Sigmoid colon (tissue), 4 donors: ENCODE results near the gene SKAP1.

Experiments
- POLR2AphosphoS5 ChIP-seq, 4 donors: sonication (generic); formaldehyde crosslinking; IDR thresholded peaks; one replicate each; pipeline ENCODE4 v1.6.1; 2017; ENCODE audit warnings: antibody characterized with exemption in 4 of 4
- TF ChIP-seq, protein P1 (sequence below), 4 experiments: fragments of 450-650 bp in 3 of 4; fragments of 200-600 bp in 1 of 4; IDR thresholded peaks; one replicate each; pipeline ENCODE4 v1.5.1; 2016 to 2019; ENCODE audit warnings: antibody characterized with exemption in 4 of 4, mild to moderate bottlenecking in 3 of 4, moderate library complexity in 2 of 4

DNA sequence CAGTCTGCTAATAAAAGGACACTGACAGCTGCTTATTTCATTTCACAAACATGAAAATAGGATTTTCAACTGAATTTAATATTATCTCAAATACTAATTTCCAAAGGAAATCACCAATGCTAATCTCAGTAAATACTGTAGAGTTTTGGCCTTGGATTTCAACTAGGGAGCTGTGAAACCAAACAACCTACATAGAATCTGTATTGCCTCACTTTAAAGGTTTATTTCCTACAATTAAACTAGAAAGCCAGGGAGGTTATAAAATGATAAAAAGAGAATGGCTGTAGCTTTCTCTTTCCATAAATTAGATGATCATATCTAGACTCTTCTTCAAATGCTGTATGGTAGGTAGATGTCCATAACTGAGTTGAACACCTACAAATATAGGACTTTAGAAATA, 82.8 kb downstream of the SKAP1 start:
- TF ChIP-seq, protein P1, sequence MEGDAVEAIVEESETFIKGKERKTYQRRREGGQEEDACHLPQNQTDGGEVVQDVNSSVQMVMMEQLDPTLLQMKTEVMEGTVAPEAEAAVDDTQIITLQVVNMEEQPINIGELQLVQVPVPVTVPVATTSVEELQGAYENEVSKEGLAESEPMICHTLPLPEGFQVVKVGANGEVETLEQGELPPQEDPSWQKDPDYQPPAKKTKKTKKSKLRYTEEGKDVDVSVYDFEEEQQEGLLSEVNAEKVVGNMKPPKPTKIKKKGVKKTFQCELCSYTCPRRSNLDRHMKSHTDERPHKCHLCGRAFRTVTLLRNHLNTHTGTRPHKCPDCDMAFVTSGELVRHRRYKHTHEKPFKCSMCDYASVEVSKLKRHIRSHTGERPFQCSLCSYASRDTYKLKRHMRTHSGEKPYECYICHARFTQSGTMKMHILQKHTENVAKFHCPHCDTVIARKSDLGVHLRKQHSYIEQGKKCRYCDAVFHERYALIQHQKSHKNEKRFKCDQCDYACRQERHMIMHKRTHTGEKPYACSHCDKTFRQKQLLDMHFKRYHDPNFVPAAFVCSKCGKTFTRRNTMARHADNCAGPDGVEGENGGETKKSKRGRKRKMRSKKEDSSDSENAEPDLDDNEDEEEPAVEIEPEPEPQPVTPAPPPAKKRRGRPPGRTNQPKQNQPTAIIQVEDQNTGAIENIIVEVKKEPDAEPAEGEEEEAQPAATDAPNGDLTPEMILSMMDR (IDR thresholded peaks at IDR 0.05) = no peak
- TF ChIP-seq POLR2AphosphoS5 (IDR thresholded peaks at IDR 0.05) = no peak
